SKM-1 (cell line): ENCODE measurements around the gene MMP28.

Experiments used
- DNase-seq: peaks from one replicate; lab custom pipeline; 2025; ENCODE audit not compliant: unreplicated experiment; lab: John Stamatoyannopoulos, UW

The MMP28 gene

GRCh38 chr17:35795007-35795870 lies at the start of gene MMP28:
TSS of gene MMP28 (minus strand) at chr17:35795641. CDS start at chr17:35795377, 264 bp downstream.
- DNase-seq: no peak

DNA sequence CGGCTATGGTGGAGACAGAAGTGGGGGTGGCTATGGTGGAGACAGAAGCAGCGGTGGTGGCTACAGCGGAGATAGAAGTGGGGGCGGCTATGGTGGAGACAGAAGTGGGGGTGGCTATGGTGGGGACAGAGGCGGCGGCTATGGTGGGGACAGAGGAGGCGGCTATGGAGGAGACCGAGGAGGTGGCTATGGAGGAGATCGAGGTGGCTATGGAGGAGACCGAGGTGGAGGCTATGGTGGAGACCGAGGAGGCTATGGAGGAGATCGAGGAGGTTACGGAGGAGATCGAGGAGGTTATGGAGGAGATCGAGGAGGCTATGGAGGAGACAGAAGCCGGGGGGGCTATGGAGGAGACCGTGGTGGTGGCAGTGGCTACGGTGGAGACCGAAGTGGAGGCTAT lies 49.1 kb upstream of the MMP28 start:
- no peak for DNase-seq

GRCh38 chr17:35843698-35844097 lies 48.3 kb upstream of the MMP28 start:
- DNase-seq: no peak

- no peak for DNase-seq
Measured at GRCh38 chr17:35842239-35842638, 46.8 kb upstream of the MMP28 start.

DNA sequence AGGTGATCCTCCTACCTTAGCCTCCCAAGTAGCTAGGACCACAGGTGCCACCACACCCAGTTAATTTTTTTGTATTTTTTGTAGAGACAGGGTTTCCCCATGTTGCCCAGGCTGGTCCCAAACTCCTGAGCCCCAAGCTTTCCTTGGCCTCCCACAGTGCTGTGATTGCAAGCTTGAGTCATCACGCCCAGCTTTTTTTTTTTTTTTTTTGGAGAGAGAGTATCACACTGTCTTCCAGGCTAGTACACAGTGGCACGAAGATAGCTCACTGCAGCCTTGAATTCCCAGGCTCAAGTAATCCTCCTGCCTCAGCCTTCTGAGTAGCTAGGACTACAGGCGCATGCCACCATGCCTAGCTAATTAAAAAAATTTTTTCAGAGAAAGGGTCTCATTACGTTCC lies 46.1 kb upstream of the MMP28 start:
- DNase-seq: no peak

DNA sequence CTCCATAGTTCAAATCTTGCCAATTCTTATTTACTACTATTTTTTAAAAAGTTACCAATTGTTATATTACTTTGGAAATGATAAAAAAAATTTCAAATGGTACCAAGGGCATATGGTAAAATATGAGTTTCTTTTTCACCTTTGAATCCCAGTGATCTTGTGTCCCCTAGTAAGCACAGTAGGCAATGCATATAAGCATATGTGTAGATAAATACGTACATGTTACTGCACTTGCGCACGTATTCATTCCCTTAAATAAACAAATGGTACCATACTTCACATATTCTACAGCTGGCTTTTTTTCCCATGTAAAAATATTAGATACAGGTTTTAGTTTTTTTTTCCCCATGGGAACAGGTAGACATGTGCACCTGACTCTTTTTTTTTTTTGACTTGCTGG lies 45.7 kb upstream of the MMP28 start:
- DNase-seq: no peak

DNA sequence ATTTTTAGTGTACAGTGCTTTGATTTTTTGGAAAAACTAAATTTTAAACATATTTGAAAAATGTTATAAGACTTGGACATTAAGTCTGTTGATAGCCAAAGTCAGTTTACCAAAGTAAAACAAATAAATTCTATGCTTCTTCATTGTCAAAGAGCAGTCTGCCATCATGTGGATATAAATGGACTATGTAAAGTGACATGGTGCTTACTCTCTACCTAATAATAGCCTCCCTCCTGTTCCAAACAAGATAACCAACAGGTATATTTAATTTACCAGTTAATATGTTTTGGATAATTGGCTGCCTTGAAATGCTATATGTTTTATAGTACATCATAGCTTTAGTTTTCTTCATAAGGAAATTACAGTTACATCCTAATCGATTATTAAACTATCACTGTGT lies 29.8 kb upstream of the MMP28 start:
- DNase-seq: no peak

DNA sequence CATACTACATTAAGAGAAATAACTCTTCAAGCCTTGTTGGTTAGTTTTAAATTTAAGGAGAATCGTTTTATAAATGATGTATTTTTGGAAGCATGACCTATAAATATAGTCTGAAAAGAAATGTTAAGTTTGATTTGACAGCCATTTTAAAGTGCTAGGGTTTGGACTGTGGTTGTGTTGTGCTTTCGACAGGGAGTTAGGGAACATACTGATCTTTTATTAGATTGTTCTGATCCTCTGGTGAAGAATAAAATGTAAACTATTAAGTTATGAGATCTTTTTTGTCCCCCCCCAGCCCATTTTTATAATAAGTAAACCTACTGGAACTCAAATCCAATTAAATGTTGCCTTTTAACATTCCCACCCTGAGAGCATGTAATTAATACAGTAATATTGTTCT lies 25.9 kb upstream of the MMP28 start:
- no peak for DNase-seq

DNA sequence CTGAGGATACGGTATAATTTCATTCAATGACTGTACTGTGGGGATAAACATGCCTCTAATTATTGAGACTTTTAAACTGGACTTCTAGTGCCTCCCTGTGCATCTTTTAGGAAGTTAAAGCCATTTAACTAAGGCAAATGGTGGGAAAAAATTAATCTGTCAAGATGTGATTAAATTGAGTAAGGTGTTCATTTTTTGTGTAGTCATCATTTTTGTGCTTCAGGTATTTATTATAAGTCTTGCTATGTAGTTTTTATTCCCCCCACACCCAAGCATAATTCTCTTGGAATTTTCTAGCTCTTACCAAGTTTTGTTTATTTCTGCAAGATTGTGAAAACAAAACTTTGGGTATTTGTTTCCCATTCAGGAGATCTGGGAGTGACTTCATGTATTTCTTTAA lies 24.0 kb upstream of the MMP28 start:
- no peak for DNase-seq

GRCh38 chr17:35817196-35817595 lies 21.8 kb upstream of the MMP28 start:
- DNase-seq: no peak

GRCh38 chr17:35816723-35817122 lies 21.3 kb upstream of the MMP28 start:
- no peak for DNase-seq

- DNase-seq: no peak
Measured at GRCh38 chr17:35812456-35812855, 17.0 kb upstream of the MMP28 start.

DNA sequence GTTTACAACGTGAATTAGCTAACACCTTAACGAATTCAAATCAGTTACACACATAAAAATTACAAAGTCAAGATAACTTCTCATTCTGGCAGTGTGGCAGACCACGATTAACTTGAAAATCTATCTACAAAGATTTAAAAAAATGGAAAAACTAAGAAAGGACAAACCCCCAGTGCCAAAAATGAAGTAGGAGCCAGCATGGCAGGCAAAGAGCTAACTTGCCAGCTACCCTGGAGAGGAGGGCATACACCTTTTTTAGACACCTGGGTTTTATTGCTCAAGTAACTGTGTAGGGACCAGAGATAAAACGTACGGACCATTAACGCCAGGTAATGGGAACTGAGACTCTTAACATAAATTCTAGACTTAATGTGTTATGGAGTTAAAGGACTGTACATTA lies 16.3 kb upstream of the MMP28 start:
- no peak for DNase-seq

DNA sequence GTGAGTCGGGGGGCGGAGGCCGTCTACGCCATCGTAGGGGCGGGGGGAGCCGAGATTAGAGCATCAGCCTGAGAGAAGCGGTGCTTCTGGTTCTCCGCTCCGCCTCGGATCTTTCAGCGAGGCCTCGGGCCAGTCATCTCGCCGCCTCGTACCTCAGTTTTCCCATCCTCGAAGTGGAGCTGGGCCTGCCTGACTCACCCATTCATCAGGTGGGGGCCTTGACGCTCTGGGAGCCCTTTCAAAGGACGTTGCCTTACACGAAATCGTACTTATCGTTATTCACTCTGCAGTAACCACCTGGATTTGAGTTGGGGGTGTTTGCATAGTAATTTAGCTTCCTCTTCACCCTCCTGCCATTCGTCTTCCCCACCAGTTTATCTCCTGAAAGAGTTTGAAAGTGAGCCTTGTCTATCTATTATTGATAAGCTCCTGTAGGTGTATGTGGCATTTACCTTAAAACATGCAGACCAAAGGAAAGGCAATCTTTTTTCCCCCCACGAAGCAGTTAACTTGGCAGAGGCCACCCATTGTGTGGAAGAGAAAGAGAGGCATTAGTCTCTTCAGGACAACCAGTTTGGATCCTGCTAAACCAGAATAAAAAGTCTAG lies 14.5 kb upstream of the MMP28 start:
- no peak for DNase-seq

DNA sequence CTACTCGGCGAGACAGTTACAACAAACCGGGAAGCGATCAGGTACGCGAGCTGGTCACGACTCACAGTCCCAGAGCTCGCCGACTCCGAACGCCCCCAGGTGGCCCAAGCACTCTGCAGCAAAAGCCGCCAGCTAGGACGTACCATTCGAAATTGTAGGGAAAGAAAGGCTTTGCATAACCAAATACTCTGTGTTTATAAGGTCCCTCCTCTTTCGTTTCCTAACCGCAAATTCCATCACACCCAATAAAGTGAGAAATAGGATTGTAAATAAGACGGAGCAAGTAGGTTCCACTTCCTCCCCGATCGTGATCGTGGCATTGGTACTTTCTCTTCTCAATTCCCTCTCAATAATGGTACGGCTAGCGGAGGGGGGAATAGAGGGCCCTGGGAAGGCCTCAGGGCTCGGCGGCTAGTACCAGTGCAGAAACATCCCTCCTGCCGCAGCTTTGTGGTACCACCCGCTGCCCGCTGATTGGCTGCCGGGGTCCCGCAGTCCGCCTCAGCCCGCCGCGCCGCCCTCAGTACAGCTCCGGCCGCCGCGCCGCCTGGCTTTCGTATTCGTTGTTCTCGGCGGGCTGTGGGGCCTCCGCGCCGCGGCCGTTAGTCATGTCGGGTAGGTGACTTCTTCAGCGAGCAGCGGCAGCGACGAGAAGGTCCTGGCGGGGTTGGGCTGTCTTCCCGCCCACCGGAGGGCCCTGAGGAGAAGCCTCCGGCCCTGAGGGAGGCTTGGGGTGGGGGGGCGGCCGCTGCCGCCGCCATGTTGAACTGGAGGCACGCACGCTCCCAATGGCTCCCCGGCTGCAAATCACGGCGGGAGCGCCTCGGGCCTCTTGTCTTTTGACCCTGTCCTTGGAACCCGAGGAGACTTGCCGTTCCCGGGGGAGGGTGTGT lies 13.8 kb upstream of the MMP28 start, which contains the start of gene TAF15:
Gene TAF15 (plus strand): TSS at position 523 of the 893 bp plus-strand sequence. CDS start 86 bp downstream, at position 609.
- peak; percentile 97 for DNase-seq

DNA sequence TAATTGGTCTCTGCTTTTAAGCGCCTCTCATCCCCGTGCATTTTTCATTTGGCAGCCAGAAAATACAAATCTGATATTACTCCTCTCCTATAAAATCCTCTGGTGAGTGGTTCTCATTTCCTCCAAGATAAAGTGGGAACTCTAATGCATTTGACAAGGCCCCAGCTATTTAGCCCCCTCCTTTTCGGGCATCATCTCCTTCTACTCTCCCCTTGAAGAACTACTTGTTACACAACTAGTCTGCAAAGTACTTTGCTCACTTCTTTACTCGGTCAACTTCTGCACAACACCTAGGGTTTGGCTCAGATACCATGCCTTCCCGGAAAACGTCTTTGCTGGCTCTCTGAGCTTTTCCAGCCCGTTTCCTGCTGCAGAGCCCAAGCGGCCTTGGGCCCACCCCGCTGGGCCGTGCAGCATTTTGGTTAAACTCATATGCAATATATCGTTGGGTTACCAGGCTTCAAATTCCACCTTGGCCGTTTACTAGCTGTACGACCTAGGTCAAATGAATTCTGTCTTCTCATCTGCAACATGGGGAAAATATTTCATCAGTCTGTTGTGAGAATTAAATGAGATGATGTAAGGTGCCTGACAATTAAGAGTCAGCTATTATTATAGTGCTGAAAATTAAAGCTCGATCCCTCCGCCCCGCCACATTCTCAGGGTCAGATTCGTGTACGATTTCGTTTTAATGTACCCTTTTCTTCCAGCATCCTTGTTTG lies 13.0 kb upstream of the MMP28 start:
- no peak for DNase-seq

GRCh38 chr17:35807371-35808144 lies 12.1 kb upstream of the MMP28 start:
- no peak for DNase-seq

GRCh38 chr17:35804658-35805192 lies 9.3 kb upstream of the MMP28 start:
- DNase-seq: peak; percentile 84

GRCh38 chr17:35801583-35802224 lies 6.3 kb upstream of the MMP28 start:
- no peak for DNase-seq
